Activated CD8-positive, alpha-beta T cell treated with anti-CD3 and anti-CD28 coated beads for 36 hours (primary cell): ENCODE measurements around the gene CNOT1. TPM values are rescaled to one million over a fixed set of nuclear protein-coding genes. Genes with fewer than 3 reads are reported as not detected.
A peak's percentile ranks its signal among the peaks of the same experiment; 100 is the strongest.

Experiments used
- ATAC-seq: fragments of 200-7000 bp; cut with Tn5 transposase; one replicate; pipeline ENCODE4 v1.10.0; 2021; ENCODE audit warnings: mild to moderate bottlenecking, moderate library complexity
- CTCF ChIA-PET: fragments of 350-600 bp; sonication (Branson Sonifier 250); formaldehyde crosslinking; loops from one replicate; lab custom pipeline; 2021; ENCODE audit warnings: antibody characterized with exemption; lab: Charles Lee
- POLR2A ChIA-PET: fragments of 350-600 bp; sonication (Branson Sonifier 250); formaldehyde crosslinking; loops from one replicate; lab custom pipeline; 2021; ENCODE audit warnings: antibody characterized with exemption; lab: Charles Lee
- DNase-seq: peaks from one replicate; pipeline ENCODE4 v3.0.0-alpha.2; 2020
- H3K27ac Mint-ChIP-seq: one replicate; pipeline ENCODE4 v1.8.0; 2021; ENCODE audit warnings: mild to moderate bottlenecking, mixed read lengths
- H3K27me3 Mint-ChIP-seq: one replicate; pipeline ENCODE4 v1.8.0; 2021; ENCODE audit warnings: mixed read lengths
- H3K36me3 Mint-ChIP-seq: one replicate; pipeline ENCODE4 v1.8.0; 2021; ENCODE audit warnings: low read depth, mixed read lengths
- H3K4me1 Mint-ChIP-seq: one replicate; pipeline ENCODE4 v1.8.0; 2021; ENCODE audit warnings: low read depth, mixed read lengths
- H3K4me3 Mint-ChIP-seq: one replicate; pipeline ENCODE4 v1.8.0; 2021; ENCODE audit warnings: mild to moderate bottlenecking, moderate library complexity, mixed read lengths
- H3K9me3 Mint-ChIP-seq: one replicate; pipeline ENCODE4 v1.8.0; 2021; ENCODE audit warnings: mixed read lengths
- intact Hi-C: fragments of 100-400 bp; cut with micrococcal nuclease; formaldehyde crosslinking; loops from one replicate; pipeline ENCODE4 v1.10.0; 2022
- total RNA-seq, 2 experiments: library from RNA; stranded (reverse); gene quantifications; one replicate each; pipeline ENCODE4 v1.2.3, GENCODE V29; 2021
- TF ChIP-seq, protein P1 (sequence below): fragments of 200-600 bp; IDR thresholded peaks from one replicate; pipeline ENCODE4 v1.8.0; 2022; ENCODE audit warnings: antibody characterized with exemption, mild to moderate bottlenecking

CNOT1 gene
- total RNA-seq, 2 experiments from 2014 or later: 274 to 281 TPM

GRCh38 chr16:58535100-58535499 is 94.5 kb downstream of the CNOT1 start:
- Mint-ChIP-seq H3K9me3 (no peaks in the 10 kb centered on the region), H3K36me3 (peaks cover 76% of the 10 kb centered on the region), H3K4me3 (no peak overlapping the region), H3K27ac (peak overlapping the region; percentile 33), H3K27me3 (no peaks in the 10 kb centered on the region), H3K4me1 (no peaks in the 10 kb centered on the region)
- intact Hi-C loops: no loop called here
- ChIA-PET POLR2A (no interaction called here), CTCF (no interaction called here)
- TF ChIP-seq, protein P1, sequence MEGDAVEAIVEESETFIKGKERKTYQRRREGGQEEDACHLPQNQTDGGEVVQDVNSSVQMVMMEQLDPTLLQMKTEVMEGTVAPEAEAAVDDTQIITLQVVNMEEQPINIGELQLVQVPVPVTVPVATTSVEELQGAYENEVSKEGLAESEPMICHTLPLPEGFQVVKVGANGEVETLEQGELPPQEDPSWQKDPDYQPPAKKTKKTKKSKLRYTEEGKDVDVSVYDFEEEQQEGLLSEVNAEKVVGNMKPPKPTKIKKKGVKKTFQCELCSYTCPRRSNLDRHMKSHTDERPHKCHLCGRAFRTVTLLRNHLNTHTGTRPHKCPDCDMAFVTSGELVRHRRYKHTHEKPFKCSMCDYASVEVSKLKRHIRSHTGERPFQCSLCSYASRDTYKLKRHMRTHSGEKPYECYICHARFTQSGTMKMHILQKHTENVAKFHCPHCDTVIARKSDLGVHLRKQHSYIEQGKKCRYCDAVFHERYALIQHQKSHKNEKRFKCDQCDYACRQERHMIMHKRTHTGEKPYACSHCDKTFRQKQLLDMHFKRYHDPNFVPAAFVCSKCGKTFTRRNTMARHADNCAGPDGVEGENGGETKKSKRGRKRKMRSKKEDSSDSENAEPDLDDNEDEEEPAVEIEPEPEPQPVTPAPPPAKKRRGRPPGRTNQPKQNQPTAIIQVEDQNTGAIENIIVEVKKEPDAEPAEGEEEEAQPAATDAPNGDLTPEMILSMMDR: no peak
- DNase-seq (no peak), ATAC-seq (no peak)

DNA sequence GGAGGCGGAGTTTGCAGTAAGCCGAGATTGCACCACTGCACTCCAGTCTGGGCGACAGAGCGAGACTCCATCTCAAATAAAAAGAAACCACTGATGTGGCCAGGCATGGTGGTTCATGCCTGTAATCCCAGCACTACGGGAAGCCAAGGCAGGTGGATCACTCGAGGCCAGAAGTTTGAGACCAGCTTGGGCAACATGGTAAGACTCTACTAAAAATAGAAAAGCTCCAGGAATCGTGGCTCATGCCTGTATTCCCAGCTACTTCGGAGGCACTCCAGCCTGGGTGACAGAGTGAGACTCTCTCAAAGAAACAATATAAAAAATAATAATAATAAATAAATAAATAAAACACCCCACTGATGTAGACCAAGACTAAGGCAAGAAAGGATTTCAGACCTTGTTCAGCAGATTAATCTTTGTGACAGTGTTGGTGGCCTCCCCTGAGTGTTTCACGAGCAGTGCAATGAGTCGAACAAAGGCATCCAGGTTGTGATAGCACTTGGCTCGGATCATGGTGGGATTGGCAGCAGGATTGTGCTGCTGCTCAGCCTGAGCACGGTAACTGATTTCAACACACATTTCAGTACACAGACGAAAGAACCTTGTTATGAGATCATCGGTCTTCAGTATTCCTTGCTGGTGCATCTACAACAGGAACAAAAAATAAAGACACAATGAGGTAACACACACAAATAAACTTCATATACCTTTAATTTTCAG is 95.7 kb downstream of the CNOT1 start:
- intact Hi-C loops: no loop called here
- no peak for ATAC-seq
- Mint-ChIP-seq H3K4me1 (no peaks in the 10 kb centered on the region), H3K9me3 (no peaks in the 10 kb centered on the region), H3K27ac (no peak overlapping the region), H3K36me3 (peaks cover 73% of the 10 kb centered on the region), H3K4me3 (no peak overlapping the region), H3K27me3 (no peaks in the 10 kb centered on the region)
- TF ChIP-seq, protein P1: no peak
- ChIA-PET POLR2A (no interaction called here), CTCF (no interaction called here)
- no peak for DNase-seq

DNA sequence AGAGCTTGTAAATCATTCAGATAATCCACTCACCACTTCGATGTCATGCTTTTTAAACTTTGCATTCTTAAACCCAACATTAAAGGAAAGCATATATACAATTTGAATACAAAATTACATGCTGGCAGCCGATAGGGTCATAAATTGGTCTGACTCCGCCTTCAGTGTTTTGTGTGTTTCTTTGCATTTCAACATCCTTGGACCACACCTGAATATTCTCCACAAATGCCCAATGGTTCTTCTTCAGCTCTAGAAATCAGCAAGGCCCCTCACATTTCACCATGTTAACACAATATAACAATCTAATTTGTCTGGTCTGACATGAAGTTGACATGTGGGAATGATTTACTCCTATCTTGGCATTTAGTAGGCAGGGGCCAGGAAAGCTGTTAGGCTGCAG is 97.2 kb downstream of the CNOT1 start:
- ChIA-PET POLR2A (interaction anchor here (1.2 kb wide), 2 partner anchors 11 to 30 kb away, joined by 3 to 5 read pairs; no protein-coding TSS in a partner anchor), CTCF (no interaction called here)
- ATAC-seq (no peak), DNase-seq (no peak)
- Mint-ChIP-seq H3K4me3 (no peak overlapping the region), H3K36me3 (peaks cover 70% of the 10 kb centered on the region), H3K9me3 (no peaks in the 10 kb centered on the region), H3K27me3 (no peaks in the 10 kb centered on the region), H3K27ac (no peak overlapping the region), H3K4me1 (no peaks in the 10 kb centered on the region)
- TF ChIP-seq, protein P1: no peak
- intact Hi-C loops: no loop called here

DNA sequence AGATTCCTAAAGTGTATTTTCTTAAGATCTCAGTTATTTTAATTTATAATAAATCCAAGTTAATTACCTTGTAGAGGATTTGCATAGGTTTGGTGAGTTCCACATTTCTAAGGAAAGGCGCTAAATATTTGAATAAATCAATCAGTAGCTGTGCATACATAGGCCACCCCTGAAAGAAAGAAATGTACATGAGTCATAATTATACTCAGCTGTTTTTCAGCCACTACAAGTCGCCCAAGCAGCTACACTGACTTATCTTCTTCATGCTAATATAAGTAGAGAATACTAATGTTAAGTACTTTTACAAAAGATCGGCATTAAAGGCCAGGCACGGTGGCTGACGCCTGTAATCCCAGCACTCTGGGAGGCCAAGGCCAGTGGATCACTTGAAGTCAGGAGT is 99.4 kb downstream of the CNOT1 start:
- no peak for ATAC-seq
- Mint-ChIP-seq H3K27me3 (no peaks in the 10 kb centered on the region), H3K4me1 (no peaks in the 10 kb centered on the region), H3K4me3 (no peak overlapping the region), H3K27ac (no peak overlapping the region), H3K36me3 (peaks cover 68% of the 10 kb centered on the region), H3K9me3 (no peaks in the 10 kb centered on the region)
- TF ChIP-seq, protein P1: no peak
- DNase-seq: no peak
- ChIA-PET POLR2A (interaction anchor here (1.1 kb wide), 1 partner anchor 12 kb away, joined by 3 read pairs; no protein-coding TSS in a partner anchor), CTCF (interaction anchor here (0.7 to 1.0 kb wide), 3 partner anchors 12 to 82 kb away, joined by 3 read pairs; no protein-coding TSS in a partner anchor)
- intact Hi-C loops: no loop called here

- Mint-ChIP-seq H3K9me3 (no peaks in the 10 kb centered on the region), H3K4me3 (no peak overlapping the region), H3K27me3 (no peaks in the 10 kb centered on the region), H3K4me1 (peaks cover 25% of the 10 kb centered on the region), H3K27ac (peak overlapping the region; percentile 48), H3K36me3 (peaks cover 59% of the 10 kb centered on the region)
- TF ChIP-seq, protein P1: no peak
- ATAC-seq: no peak
- CTCF ChIA-PET: interaction anchor here (1.8 kb wide), 1 partner anchor 32 kb away, joined by 6 read pairs; no protein-coding TSS in a partner anchor
- DNase-seq: no peak
- POLR2A ChIA-PET: interaction anchor here (1.5 to 4.8 kb wide), 2 partner anchors 38 to 109 kb away, joined by 3 to 29 read pairs; partner anchors contain the start of gene CNOT1
- intact Hi-C loops: loop anchor here (5.0 to 10.0 kb wide), 2 partner anchors 213 to 245 kb away; partner anchors contain the start of gene GOT2
These were observed 109.9 kb downstream of the CNOT1 start for GRCh38 chr16:58519707-58520106.
